Neural progenitor cell (in vitro differentiated cells): ENCODE data around the gene UBN2. TPM values are rescaled to one million over a fixed set of nuclear protein-coding genes. Genes with fewer than 3 reads are reported as not detected.
A peak's percentile ranks its signal among the peaks of the same experiment; 100 is the strongest.
"Not testable (repeated sequence)": the region's sequence is repeated elsewhere in the genome, so short reads cannot be mapped to it uniquely, and the experiment has no call there.

Experiments
- DNase-seq: peaks from one replicate; pipeline ENCODE4 v3.0.0-alpha.2; 2016; ENCODE audit warnings: low spot score
- H2AFZ ChIP-seq: fragments of 200-600 bp; sonication (generic); replicated peaks from 2 replicates; pipeline ENCODE4 v1.6.1; 2016; ENCODE audit warnings: antibody characterized with exemption
- H3F3A ChIP-seq: fragments of 200-600 bp; sonication (generic); 2 replicates; pipeline ENCODE4 v1.6.1; 2016; ENCODE audit warnings: antibody characterized with exemption, low read depth
- H3K27ac ChIP-seq: fragments of 200-600 bp; sonication (generic); 2 replicates; pipeline ENCODE4 v1.5.1; 2016; ENCODE audit warnings: mild to moderate bottlenecking
- H3K27me3 ChIP-seq: fragments of 200-600 bp; sonication (generic); 2 replicates; pipeline ENCODE4 v1.6.1; 2016; ENCODE audit warnings: mild to moderate bottlenecking, moderate library complexity
- H3K36me3 ChIP-seq: fragments of 200-600 bp; sonication (generic); 2 replicates; pipeline ENCODE4 v1.5.1; 2016
- H3K4me1 ChIP-seq: fragments of 200-600 bp; sonication (generic); 2 replicates; pipeline ENCODE4 v1.6.1; 2016; ENCODE audit warnings: mixed run types
- H3K4me2 ChIP-seq: fragments of 200-600 bp; sonication (generic); 2 replicates; pipeline ENCODE4 v1.6.1; 2016
- H3K4me3 ChIP-seq: fragments of 200-600 bp; sonication (generic); 2 replicates; pipeline ENCODE4 v1.5.1; 2016
- H3K79me2 ChIP-seq: fragments of 200-600 bp; sonication (generic); 2 replicates; pipeline ENCODE4 v1.6.1; 2016; ENCODE audit warnings: low read depth
- H3K9ac ChIP-seq: fragments of 200-600 bp; sonication (generic); 2 replicates; pipeline ENCODE4 v1.6.1; 2016
- H3K9me3 ChIP-seq: fragments of 200-600 bp; sonication (generic); 2 replicates; pipeline ENCODE4 v1.5.1; 2016; ENCODE audit warnings: low read depth
- H4K20me1 ChIP-seq: fragments of 200-600 bp; sonication (generic); 2 replicates; pipeline ENCODE4 v1.6.1; 2016; ENCODE audit warnings: low read depth
- H3K27ac Mint-ChIP-seq: 3 replicates; pipeline ENCODE4 v1.8.0; 2021; ENCODE audit warnings: mixed read lengths
- H3K27me3 Mint-ChIP-seq: 2 replicates; pipeline ENCODE4 v1.8.0; 2022; ENCODE audit warnings: low read depth, mild to moderate bottlenecking, inconsistent platforms, moderate library complexity, mixed read lengths; ENCODE audit not compliant: insufficient read depth
- H3K36me3 Mint-ChIP-seq: 3 replicates; pipeline ENCODE4 v1.8.0; 2021; ENCODE audit warnings: mixed read lengths
- H3K4me1 Mint-ChIP-seq: 3 replicates; pipeline ENCODE4 v1.8.0; 2021; ENCODE audit warnings: mixed read lengths
- H3K4me3 Mint-ChIP-seq: 3 replicates; pipeline ENCODE4 v1.8.0; 2021; ENCODE audit warnings: mild to moderate bottlenecking, moderate library complexity, mixed read lengths
- H3K9me3 Mint-ChIP-seq: 3 replicates; pipeline ENCODE4 v1.8.0; 2020; ENCODE audit warnings: mixed read lengths
- CTCF ChIP-seq: fragments of 200-600 bp; sonication (generic); IDR thresholded peaks from 2 replicates; pipeline ENCODE4 v1.5.1; 2017; ENCODE audit warnings: antibody characterized with exemption, mild to moderate bottlenecking
- EZH2 ChIP-seq: fragments of 200-600 bp; sonication (generic); IDR thresholded peaks from 2 replicates; pipeline ENCODE4 v1.6.1; 2017; ENCODE audit warnings: antibody characterized with exemption, mild to moderate bottlenecking, moderate library complexity
- EZH2phosphoT487 ChIP-seq: fragments of 200-600 bp; sonication (generic); IDR thresholded peaks from 2 replicates; pipeline ENCODE4 v1.6.1; 2017; ENCODE audit warnings: antibody characterized with exemption
- total RNA-seq: library from RNA; depleted of rRNA; stranded (reverse); fragments of >200 nt; gene quantifications from 2 replicates; pipeline ENCODE4 v1.2.3, GENCODE V29; 2015; ENCODE audit warnings: low replicate concordance

Gene UBN2
- total RNA-seq, 1 donor from 2014 or later: 19.5 TPM

GRCh38 chr7:139203992-139204391 lies 27.0 kb upstream of the UBN2 start:
- TF ChIP-seq EZH2 (no peak), CTCF (no peak), EZH2phosphoT487 (no peak)
- Histone ChIP-seq H2AFZ (peak overlapping the region; percentile 73), H3F3A (no peaks in the 10 kb centered on the region), H3K4me3 (no peak overlapping the region), H3K9ac (no peak overlapping the region), H3K79me2 (no peaks in the 10 kb centered on the region), H3K4me2 (no peak overlapping the region), H3K4me1 (no peaks in the 10 kb centered on the region), H3K27ac (no peak overlapping the region), H3K36me3 (no peaks in the 10 kb centered on the region), H3K27me3 (no peaks in the 10 kb centered on the region), H3K9me3 (no peaks in the 10 kb centered on the region), H4K20me1 (no peaks in the 10 kb centered on the region)
- Mint-ChIP-seq H3K4me3 (no peak overlapping the region), H3K27me3 (no peaks in the 10 kb centered on the region), H3K9me3 (peaks cover 19% of the 10 kb centered on the region), H3K27ac (no peak overlapping the region), H3K36me3 (no peaks in the 10 kb centered on the region), H3K4me1 (no peaks in the 10 kb centered on the region)
- no peak for DNase-seq

- Histone ChIP-seq H3K9me3 (no peaks in the 10 kb centered on the region), H3K36me3 (no peaks in the 10 kb centered on the region), H2AFZ (no peak overlapping the region), H4K20me1 (no peaks in the 10 kb centered on the region), H3K4me3 (no peak overlapping the region), H3K9ac (no peak overlapping the region), H3K27me3 (no peaks in the 10 kb centered on the region), H3K4me1 (no peaks in the 10 kb centered on the region), H3K27ac (no peak overlapping the region), H3K79me2 (no peaks in the 10 kb centered on the region), H3F3A (no peaks in the 10 kb centered on the region), H3K4me2 (no peak overlapping the region)
- no peak overlapping the region for H3K27ac Mint-ChIP-seq
- peaks cover 19% of the 10 kb centered on the region for H3K9me3 Mint-ChIP-seq
- H3K36me3 Mint-ChIP-seq: no peaks in the 10 kb centered on the region
- TF ChIP-seq EZH2phosphoT487: no peak
- TF ChIP-seq EZH2: no peak
- TF ChIP-seq CTCF: no peak
- H3K27me3 Mint-ChIP-seq: no peaks in the 10 kb centered on the region
- no peaks in the 10 kb centered on the region for H3K4me1 Mint-ChIP-seq
- DNase-seq: no peak
- H3K4me3 Mint-ChIP-seq: no peak overlapping the region
Measured at GRCh38 chr7:139205843-139206242, 25.2 kb upstream of the UBN2 start.

GRCh38 chr7:139212133-139212532 lies 18.9 kb upstream of the UBN2 start:
- no peak overlapping the region for H3K27ac Mint-ChIP-seq
- H3K36me3 Mint-ChIP-seq: no peaks in the 10 kb centered on the region
- H3K4me1 ChIP-seq: no peaks in the 10 kb centered on the region

GRCh38 chr7:139213489-139213888 lies 17.5 kb upstream of the UBN2 start:
- H3K4me2 ChIP-seq, H3K27ac ChIP-seq, H3K27me3 Mint-ChIP-seq, H3K27me3 ChIP-seq, DNase-seq, H3K4me1 ChIP-seq, H3K4me3 Mint-ChIP-seq, H3K4me3 ChIP-seq, H3K9me3 Mint-ChIP-seq, H3K9ac ChIP-seq, H3F3A ChIP-seq, H3K79me2 ChIP-seq, H4K20me1 ChIP-seq, H3K36me3 Mint-ChIP-seq, H3K4me1 Mint-ChIP-seq, H3K9me3 ChIP-seq, H2AFZ ChIP-seq, H3K36me3 ChIP-seq, H3K27ac Mint-ChIP-seq: not testable (repeated sequence)

More at GRCh38 chr7:139212133-139212532, 18.9 kb upstream of the UBN2 start:
- Histone ChIP-seq H3K9me3 (no peaks in the 10 kb centered on the region), H3K36me3 (no peaks in the 10 kb centered on the region), H3F3A (no peaks in the 10 kb centered on the region), H3K4me2 (no peak overlapping the region), H3K9ac (no peak overlapping the region), H3K27ac (no peak overlapping the region), H3K4me3 (no peak overlapping the region), H4K20me1 (no peaks in the 10 kb centered on the region), H3K27me3 (no peaks in the 10 kb centered on the region), H2AFZ (no peak overlapping the region), H3K79me2 (no peaks in the 10 kb centered on the region)
- H3K27me3 Mint-ChIP-seq: no peaks in the 10 kb centered on the region
- TF ChIP-seq CTCF: no peak
- TF ChIP-seq EZH2phosphoT487: no peak
- TF ChIP-seq EZH2: no peak
- H3K9me3 Mint-ChIP-seq: peaks cover under 1% of the 10 kb centered on the region
- no peaks in the 10 kb centered on the region for H3K4me1 Mint-ChIP-seq
- H3K4me3 Mint-ChIP-seq: no peak overlapping the region
- no peak for DNase-seq
